ENCODE measurements around the gene E2F3.

Gene E2F3

DNA sequence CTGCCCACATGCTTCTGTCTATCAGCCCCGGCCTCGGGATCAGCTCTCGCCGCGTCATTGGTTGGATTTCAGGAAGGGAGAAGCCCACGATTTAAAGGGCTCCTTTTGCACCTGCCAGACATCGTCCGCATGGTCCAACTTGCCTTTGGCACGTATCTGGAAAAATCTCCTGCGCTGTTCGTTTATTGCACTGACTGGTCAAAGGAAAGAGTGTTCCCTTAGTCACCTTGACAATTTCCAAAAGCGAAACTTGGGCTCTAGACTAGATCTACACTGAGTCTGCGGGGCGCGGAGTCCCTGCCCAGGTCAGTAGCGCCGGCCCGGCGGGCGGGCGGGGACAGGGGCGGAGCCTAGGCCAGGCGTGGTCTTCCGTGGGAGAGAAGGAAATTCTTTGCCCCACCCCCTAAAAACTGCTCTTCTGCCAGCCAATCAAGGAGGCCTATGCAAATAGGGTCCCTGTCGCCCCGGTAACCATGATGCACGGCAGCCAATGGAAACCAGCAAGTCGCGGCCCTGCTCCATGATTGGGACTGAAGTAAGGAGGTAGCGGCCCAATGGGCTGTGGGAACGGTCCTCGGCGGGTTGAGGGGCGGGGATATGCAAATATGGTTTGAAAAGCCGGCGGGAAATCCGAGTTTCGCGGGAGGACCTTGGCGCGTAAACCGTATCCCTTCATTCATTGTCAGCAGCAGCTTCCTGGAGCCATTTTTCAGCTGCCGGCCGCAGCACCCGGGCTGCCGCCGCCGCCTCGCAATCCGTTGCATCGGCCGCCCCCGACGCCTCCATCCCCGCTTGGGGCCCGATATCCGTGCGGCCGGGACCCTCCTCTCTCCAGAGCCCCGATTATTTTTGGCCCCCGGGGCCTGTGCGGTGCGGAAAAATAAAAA is at the start of gene E2F3:
TSS of gene E2F3 (plus strand) at position 675 of the 887 bp plus-strand sequence. CDS start 354 bp downstream, outside the sequence.
- DNase-seq: peak; percentile 100

- no peak for DNase-seq
Observed at GRCh38 chr6:20352346-20352745, 49.3 kb upstream of the E2F3 start.

DNA sequence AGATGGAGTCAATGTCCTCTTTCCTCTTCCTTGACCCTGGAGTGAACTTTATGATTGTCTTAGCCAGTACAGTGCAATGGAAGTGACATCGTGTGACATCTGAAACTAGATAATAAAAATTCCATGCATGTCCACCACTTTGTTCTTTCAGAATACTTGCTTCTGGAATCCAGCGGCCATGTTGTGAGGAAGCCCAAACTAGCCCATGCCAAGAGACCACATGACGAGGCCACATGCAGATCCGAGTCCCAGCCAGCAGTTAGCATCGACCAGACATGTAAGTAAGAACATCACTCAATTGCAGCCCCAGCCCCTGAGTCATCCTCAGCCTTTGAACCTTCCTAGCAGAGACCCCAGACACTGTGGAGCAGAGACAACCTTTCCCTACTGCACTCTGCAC is 48.5 kb upstream of the E2F3 start:
- DNase-seq: no peak

DNA sequence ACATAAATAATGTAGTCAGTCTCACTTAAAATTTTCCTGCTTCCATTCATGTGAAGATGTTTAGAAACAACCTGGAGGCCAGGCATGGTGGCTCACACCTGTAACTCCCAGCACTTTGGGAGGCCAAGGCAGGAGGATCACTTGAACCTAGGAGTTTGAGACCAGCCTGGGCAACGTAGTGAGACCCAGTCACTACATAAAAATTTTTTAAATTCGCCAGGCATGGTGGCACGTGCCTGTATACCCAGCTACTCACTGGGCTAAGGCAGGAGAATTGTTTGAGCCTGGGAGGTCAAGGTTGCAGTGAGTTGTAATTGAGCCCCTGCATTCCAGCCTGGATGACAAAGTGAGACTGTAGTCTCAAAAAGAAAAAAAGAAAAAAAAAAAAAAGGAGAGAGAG is 47.3 kb upstream of the E2F3 start:
- no peak for DNase-seq

DNA sequence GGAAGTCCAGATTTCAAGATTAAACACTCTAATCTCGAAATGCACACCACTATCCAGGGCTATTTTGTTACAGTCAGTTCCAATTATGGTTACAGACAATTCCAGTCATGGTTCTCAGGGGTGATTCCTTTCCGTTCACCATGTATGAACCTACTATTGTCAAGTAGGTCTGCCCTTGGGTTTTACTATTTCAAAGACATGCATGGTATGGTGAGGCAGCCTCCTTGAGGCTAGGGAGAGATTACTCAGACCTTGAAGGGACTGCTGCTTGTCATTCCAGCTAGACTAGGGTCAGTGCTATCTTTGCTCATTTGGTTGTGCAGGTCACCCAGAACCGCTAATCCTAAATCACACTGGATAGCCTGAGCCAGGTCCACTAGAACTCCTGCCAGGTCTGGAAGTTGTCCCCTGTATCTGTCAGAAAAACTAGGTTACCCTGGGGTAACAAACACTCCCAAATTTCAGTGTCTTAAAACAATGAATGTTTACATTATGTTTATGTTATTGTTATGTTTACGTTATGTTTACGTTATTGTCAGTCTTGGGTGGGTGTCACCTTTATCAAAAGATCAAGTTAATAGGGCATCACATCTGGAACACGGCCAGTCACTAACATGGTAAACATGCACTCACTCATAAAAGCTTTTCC is 41.1 kb upstream of the E2F3 start:
- DNase-seq: no peak

DNA sequence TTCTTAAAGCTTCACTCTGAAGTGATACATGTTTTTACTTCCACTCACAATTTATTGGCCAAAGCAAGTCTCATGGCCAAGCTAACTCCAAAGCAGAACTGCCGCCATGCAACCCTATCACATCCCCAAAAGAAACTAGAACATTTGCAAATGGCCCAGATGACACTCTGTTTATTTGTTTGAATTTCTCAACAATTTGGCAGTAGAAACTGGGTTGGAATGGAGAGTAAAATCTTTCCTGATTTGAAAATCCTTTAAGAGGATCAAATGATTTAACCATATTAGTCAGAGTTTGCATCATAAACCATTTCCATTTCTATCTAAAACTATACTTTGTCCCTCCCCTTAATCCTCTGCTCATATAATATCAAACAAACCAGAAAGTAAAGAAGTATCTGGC is 39.1 kb upstream of the E2F3 start:
- no peak for DNase-seq

DNA sequence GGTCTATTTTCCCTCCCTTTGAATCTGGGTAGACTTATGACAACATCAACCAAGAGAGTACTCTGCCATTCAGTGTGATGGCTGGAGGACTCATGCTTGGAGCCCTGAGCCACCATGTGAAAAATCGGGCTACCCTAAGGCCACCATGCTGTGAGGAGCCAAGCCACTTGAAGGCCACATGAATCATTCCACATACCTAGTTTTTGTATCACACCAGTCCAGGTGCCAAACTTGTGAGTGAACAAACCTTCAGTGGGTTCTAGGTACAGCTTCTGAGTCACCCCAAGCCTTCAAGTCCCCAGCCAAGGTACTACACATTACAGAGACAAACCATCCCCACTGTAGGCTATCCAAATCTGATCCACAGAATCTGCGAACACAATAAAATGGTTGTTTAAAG is 37.4 kb upstream of the E2F3 start:
- DNase-seq: no peak

GRCh38 chr6:20365456-20365855 is 36.2 kb upstream of the E2F3 start:
- DNase-seq: no peak

DNA sequence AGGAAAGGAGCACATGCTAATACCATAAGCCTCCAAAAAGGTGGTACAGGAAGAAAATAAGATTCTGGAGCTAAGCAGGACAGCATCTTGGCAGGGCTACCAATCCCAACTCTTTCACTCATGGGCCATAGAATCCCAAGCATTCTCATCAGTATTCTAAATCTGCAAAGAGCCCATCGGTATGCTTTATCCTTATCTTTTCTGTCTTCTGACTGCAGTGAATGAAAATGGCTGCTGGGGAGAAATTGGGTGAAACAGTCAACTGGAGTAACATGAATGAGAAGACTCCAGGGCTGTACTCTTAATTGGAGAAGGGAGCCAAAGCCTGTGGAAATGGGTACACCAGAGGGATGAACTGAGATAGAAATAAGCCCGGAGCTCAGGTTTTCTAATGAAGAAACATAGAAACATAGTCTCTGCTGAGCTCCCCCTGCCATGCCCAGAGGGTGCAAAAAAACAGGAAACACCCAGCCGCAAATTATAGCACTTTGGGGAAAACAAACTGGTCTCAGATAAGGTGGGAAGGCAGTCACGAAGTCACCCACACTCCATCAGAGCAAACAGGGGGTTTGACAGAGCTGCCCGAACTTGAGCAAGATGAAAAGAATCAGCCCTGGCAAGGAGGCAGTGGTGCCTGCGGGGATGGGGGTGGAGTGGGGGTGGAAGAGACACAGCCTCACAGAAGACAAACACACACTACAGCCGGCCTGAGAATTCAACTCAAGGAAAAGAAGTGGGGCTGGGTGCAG is 35.4 kb upstream of the E2F3 start:
- no peak for DNase-seq

- no peak for DNase-seq
Observed at GRCh38 chr6:20367743-20368485, 33.8 kb upstream of the E2F3 start.

DNA sequence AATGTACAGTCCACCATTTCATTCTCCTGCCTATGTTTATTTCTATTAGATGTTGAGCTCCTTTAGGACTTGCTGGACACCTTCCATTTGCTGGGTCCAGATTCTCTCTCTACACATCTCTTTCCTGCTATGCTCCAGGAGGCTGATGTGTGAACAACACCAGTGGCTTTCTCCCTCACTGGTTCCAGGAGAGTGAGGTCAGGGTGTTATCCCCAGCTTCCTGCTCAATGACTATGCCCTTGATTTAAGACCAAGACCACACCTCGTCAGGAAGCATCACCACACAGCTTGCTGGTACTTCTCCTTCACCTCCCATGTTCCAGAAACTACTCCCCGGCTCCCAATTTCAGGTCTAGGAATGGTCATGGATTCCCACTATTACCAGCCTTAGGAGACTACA is 31.3 kb upstream of the E2F3 start:
- no peak for DNase-seq

DNA sequence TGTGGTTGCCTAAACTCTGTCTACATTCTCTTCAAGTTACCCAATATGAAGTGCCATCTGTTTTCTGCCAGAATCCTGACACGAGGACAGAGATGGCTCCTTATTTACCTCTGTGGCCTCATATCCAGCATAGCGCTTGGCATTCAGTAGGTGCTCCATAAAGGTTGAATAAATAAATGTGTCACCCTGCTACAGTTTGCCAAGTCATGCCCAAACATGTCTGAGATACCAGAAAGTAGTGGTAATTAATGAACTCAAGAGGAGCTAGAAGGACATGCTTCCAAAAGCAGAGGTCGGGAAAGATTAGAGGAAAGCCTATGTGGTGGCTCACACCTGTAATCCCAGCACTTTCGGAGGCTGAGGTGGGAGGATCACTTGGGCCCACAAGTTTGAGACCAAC is 30.9 kb upstream of the E2F3 start:
- DNase-seq: peak; percentile 29

- no peak for DNase-seq
Observed at GRCh38 chr6:20375436-20375835, 26.2 kb upstream of the E2F3 start.

- DNase-seq: peak; percentile 50
Observed at GRCh38 chr6:20377623-20378265, 23.9 kb upstream of the E2F3 start.

GRCh38 chr6:20379231-20379630 is 22.4 kb upstream of the E2F3 start:
- DNase-seq: no peak

- no peak for DNase-seq
Observed at GRCh38 chr6:20386218-20386617, 15.5 kb upstream of the E2F3 start.

DNA sequence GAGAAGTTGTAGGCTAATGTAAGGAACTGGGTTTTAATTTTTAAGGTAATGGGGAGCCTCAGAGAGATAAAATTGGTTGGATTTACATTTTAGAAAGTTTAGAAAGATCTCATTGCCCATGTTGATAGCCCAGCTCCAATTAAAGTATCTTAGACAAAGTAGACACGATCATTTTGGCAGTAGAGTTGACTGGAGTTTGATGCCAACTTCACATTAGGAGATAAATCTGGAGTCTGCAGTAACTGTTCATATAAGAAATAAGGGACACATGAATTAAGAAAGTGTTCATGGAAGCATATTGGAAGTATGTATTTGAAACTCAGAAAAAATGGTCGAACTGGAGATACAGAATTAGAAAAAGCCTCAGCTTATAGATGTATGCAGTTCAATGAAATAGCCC is 12.6 kb upstream of the E2F3 start:
- DNase-seq: no peak

DNA sequence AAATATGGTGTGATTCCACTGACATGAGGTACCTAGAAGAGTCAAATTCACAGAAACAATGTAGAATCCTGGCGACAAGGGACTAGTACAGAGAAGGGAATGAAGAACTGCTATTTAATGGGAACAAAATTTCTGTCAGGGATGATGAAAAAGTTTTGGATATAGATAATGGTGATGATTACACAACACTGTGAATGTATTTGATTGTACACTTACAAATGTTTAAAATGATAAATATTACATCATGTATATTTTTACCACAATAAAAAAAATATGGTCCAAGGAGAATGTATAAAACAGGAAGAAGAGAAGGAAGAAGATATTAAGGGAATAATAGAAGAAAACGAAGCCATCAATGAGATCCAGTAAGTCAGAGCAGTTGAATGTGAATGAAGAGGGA is 8.4 kb upstream of the E2F3 start:
- DNase-seq: no peak

GRCh38 chr6:20399518-20399917 is 2.2 kb upstream of the E2F3 start:
- no peak for DNase-seq

- DNase-seq: peak; percentile 64
Observed at GRCh38 chr6:20400456-20401204, 1.0 kb upstream of the E2F3 start.

DNA sequence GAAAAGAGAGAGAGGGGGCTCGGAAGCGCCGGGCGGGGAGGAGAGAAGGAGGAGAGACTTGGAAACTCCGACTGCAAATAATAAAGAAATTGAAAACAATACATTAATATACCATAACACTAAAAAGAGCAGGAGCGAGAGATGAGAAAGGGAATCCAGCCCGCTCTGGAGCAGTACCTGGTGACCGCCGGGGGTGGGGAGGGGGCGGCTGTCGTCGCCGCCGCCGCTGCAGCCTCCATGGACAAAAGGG is 338 bp downstream of the E2F3 start:
- DNase-seq: no peak
